HG02642 (cell line): Measurements from ENCODE around the gene RANBP17.

Experiments used
- ATAC-seq: cut with Tn5 transposase; IDR thresholded peaks from one replicate; pipeline ENCODE4 v1.9.1; 2021; ENCODE audit warnings: mild to moderate bottlenecking; ENCODE audit not compliant: unreplicated experiment, poor library complexity

Gene RANBP17

GRCh38 chr5:171207256-171207847 lies 345.5 kb downstream of the RANBP17 start:
- ATAC-seq = no peak

GRCh38 chr5:171221916-171222315 lies 360.1 kb downstream of the RANBP17 start:
- ATAC-seq = no peak

GRCh38 chr5:171223927-171224326 lies 362.1 kb downstream of the RANBP17 start:
- ATAC-seq = no peak

GRCh38 chr5:171226096-171226754 lies 364.4 kb downstream of the RANBP17 start:
- ATAC-seq = no peak

- ATAC-seq = no peak
Measured at GRCh38 chr5:171226864-171227263, 365.0 kb downstream of the RANBP17 start.

- no peak for ATAC-seq
Measured at GRCh38 chr5:171236651-171237050, 374.8 kb downstream of the RANBP17 start.

- ATAC-seq = no peak
Measured at GRCh38 chr5:171242521-171242920, 380.7 kb downstream of the RANBP17 start.

- ATAC-seq = no peak
Measured at GRCh38 chr5:171246231-171246630, 384.4 kb downstream of the RANBP17 start.

GRCh38 chr5:171249460-171249859 lies 387.6 kb downstream of the RANBP17 start:
- no peak for ATAC-seq

- ATAC-seq = no peak
Measured at GRCh38 chr5:171250738-171251137, 388.9 kb downstream of the RANBP17 start.

- no peak for ATAC-seq
Measured at GRCh38 chr5:171251519-171251918, 389.7 kb downstream of the RANBP17 start.

GRCh38 chr5:171252674-171253073 lies 390.9 kb downstream of the RANBP17 start:
- no peak for ATAC-seq

- ATAC-seq = no peak
Measured at GRCh38 chr5:171258737-171259415, 397.1 kb downstream of the RANBP17 start.

GRCh38 chr5:171261361-171261760 lies 399.5 kb downstream of the RANBP17 start:
- no peak for ATAC-seq

GRCh38 chr5:171261904-171262303 lies 400.1 kb downstream of the RANBP17 start:
- ATAC-seq = no peak

GRCh38 chr5:171263181-171263580 lies 401.4 kb downstream of the RANBP17 start:
- no peak for ATAC-seq

- ATAC-seq = no peak
Measured at GRCh38 chr5:171264843-171265242, 403.0 kb downstream of the RANBP17 start.

GRCh38 chr5:171268700-171269620 lies 407.1 kb downstream of the RANBP17 start:
- no peak for ATAC-seq

- ATAC-seq = no peak
Measured at GRCh38 chr5:171269717-171270116, 407.9 kb downstream of the RANBP17 start.

- ATAC-seq = no peak
Measured at GRCh38 chr5:171270136-171270535, 408.3 kb downstream of the RANBP17 start.

GRCh38 chr5:171271798-171272197 lies 410.0 kb downstream of the RANBP17 start:
- no peak for ATAC-seq
